Right lobe of liver (tissue), 6 donors: ENCODE data around the gene MCRIP1. TPM values are rescaled to one million over a fixed set of nuclear protein-coding genes. Genes with fewer than 3 reads are reported as not detected.

Experiments
- ATAC-seq, 4 donors: fragments of 200-7000 bp; cut with Tn5 transposase; one replicate each; pipeline ENCODE4 v1.9.1; 2020; ENCODE audit warnings: mild to moderate bottlenecking in 4 of 4, moderate library complexity in 4 of 4
- DNase-seq, 3 donors: peaks; one replicate each; pipeline ENCODE4 v3.0.0-alpha.2; 2020
- H3K27ac ChIP-seq, 3 donors: fragments of 200-600 bp; one replicate each; pipeline ENCODE4 v1.8.0; 2022
- H3K27me3 ChIP-seq, 2 donors: fragments of 200-600 bp; one replicate each; pipeline ENCODE4 v1.8.0; 2022
- H3K36me3 ChIP-seq, 4 donors: fragments of 200-600 bp; sonication (generic) in 1 of 4; one replicate each; pipeline versions ENCODE4 v1.5.1 to v1.8.0; 2017 to 2022; ENCODE audit warnings: control low read depth in 1 of 4
- H3K4me1 ChIP-seq, 4 donors: fragments of 200-600 bp; sonication (generic) in 1 of 4; one replicate each; pipeline versions ENCODE4 v1.5.1 to v1.8.0; 2017 to 2022; ENCODE audit warnings: control low read depth in 1 of 4
- H3K4me3 ChIP-seq, 3 donors: fragments of 200-600 bp; one replicate each; pipeline ENCODE4 v1.8.0; 2022
- H3K9me3 ChIP-seq, 4 donors: fragments of 200-600 bp; sonication (generic) in 1 of 4; one replicate each; pipeline versions ENCODE4 v1.5.1 to v1.8.0; 2017 to 2022; ENCODE audit warnings: control low read depth in 1 of 4
- CTCF ChIP-seq, 4 donors: fragments of 200-600 bp in 3 of 4; fragments of 450-650 bp in 1 of 4; IDR thresholded peaks; one replicate each; pipeline versions ENCODE4 v1.5.1 to v1.8.0; 2016 to 2022; ENCODE audit warnings: antibody characterized with exemption in 4 of 4, mild to moderate bottlenecking in 2 of 4
- POLR2A ChIP-seq: fragments of 450-650 bp; IDR thresholded peaks from one replicate; pipeline ENCODE4 v1.6.1; 2017; ENCODE audit warnings: antibody characterized with exemption, mild to moderate bottlenecking
- WGBS: methylation state at CpG from one replicate; pipeline ENCODE4 v1.1.6; 2018; ENCODE audit warnings: low coverage, low lambda C conversion rate; ENCODE audit not compliant: insufficient coverage; ENCODE audit errors: missing lambda C conversion rate; 5-methylcytosine and 5-hydroxymethylcytosine counted together
- intact Hi-C, 2 donors: fragments of 100-400 bp; cut with DNase I; formaldehyde crosslinking; loops; one replicate each; pipeline versions ENCODE4 v1.11.2 to v1.14.1; 2022
- total RNA-seq, 6 experiments: library from RNA; depleted of rRNA in 2 of 6; stranded (reverse); fragments of >200 nt in 2 of 6; fragmentation: NEBNext Ultra II Directional in 3 of 6; extraction: Animal tissue kit (Norgen Biotek cat#: 25700) in 3 of 6; gene quantifications; one replicate each; pipeline versions ENCODE4 v1.1.0 to v1.2.4, GENCODE V29; 2016 to 2023
- donor health status: DM: no; HTN: yes; CAD: no.
- donor health status: DM: no; HTN: no; CAD: no.
- donor health status: DM: no; HTN: no; CAD: no.
- donor health status: DM: no; HTN: yes; CAD: no.
- donor health status: DM: no; HTN: yes; CAD: no.

The MCRIP1 gene
- total RNA-seq, 6 experiments from 2014 or later, result 19.0 to 32.6 (median 25.7) TPM

GRCh38 chr17:81811705-81812570 lies 21.2 kb downstream of the MCRIP1 start:
- H3K27ac ChIP-seq, result no peak overlapping the region
- no peak for TF ChIP-seq CTCF (IDR thresholded peaks at IDR 0.05)
- no peak for TF ChIP-seq POLR2A
- WGBS, result no CpG with 5 or more reads among the region's 24 CpGs
- ATAC-seq (peak; percentile 7 to 42 (median 16)), DNase-seq (peak in 2 of 3 donors; percentile 47 to 61)
- H3K27me3 ChIP-seq, result no peaks in the 10 kb centered on the region
- no peaks in the 10 kb centered on the region for H3K9me3 ChIP-seq
- H3K36me3 ChIP-seq, result peaks cover 0 to 3% (median 0%) of the 10 kb centered on the region in 4 donors
- intact Hi-C loops, result no loop called here
- H3K4me3 ChIP-seq, result no peak overlapping the region
- no peaks in the 10 kb centered on the region for H3K4me1 ChIP-seq

- intact Hi-C loops, result no loop called here
- 63% methylated on average over 5 of the region's 42 CpGs for WGBS
- Histone ChIP-seq H3K27me3 (no peaks in the 10 kb centered on the region), H3K27ac (no peak overlapping the region), H3K4me1 (peaks cover 0 to 1% (median 0%) of the 10 kb centered on the region in 4 donors), H3K36me3 (peaks cover 0 to 3% (median 0%) of the 10 kb centered on the region in 4 donors), H3K4me3 (no peak overlapping the region), H3K9me3 (no peaks in the 10 kb centered on the region)
- ATAC-seq, result no peak
- TF ChIP-seq CTCF (IDR thresholded peaks at IDR 0.05) (no peak), POLR2A (no peak)
- peak in 1 of 3 donors; percentile 47 for DNase-seq
Measured at GRCh38 chr17:81810892-81811704, 22.0 kb downstream of the MCRIP1 start.

DNA sequence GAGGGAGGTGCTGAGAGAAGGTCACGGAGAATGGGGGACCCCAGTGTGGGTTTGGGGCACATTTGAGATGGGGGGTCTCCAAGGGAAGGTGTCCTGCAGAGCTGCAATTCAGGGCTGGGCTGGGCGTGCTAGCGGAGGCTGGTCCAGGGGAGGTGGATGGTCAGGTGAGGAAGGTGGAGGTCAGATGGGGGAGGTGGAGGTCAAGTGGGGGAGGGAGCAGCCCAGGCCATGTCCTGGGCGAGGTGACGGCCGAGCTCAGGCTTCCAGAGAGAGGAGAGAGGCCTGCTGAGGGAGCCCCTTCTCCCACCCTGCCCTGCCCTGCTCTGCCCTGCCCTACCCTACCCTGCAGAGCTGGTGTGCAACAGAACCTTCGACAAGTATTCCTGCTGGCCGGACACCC lies 22.6 kb downstream of the MCRIP1 start:
- DNase-seq (no peak), ATAC-seq (no peak)
- H3K9me3 ChIP-seq, result no peaks in the 10 kb centered on the region
- no peak overlapping the region for H3K27ac ChIP-seq
- H3K4me1 ChIP-seq, result peaks cover 0 to 7% (median 0%) of the 10 kb centered on the region in 4 donors
- TF ChIP-seq CTCF (IDR thresholded peaks at IDR 0.05), result no peak
- no peak for TF ChIP-seq POLR2A
- no peaks in the 10 kb centered on the region for H3K27me3 ChIP-seq
- WGBS, result 81% methylated on average over 4 of the region's 8 CpGs
- intact Hi-C loops, result no loop called here
- H3K4me3 ChIP-seq, result no peak overlapping the region
- H3K36me3 ChIP-seq, result peaks cover 0 to 3% (median 0%) of the 10 kb centered on the region in 4 donors

GRCh38 chr17:81809556-81809998 lies 23.5 kb downstream of the MCRIP1 start:
- Histone ChIP-seq H3K4me3 (no peak overlapping the region), H3K9me3 (no peaks in the 10 kb centered on the region), H3K27ac (no peak overlapping the region), H3K36me3 (peaks cover 0 to 3% (median 0%) of the 10 kb centered on the region in 4 donors), H3K4me1 (peaks cover 0 to 7% (median 0%) of the 10 kb centered on the region in 4 donors), H3K27me3 (no peaks in the 10 kb centered on the region)
- DNase-seq, result no peak
- intact Hi-C loops, result no loop called here
- 65% methylated on average over 4 of the region's 7 CpGs for WGBS
- no peak for ATAC-seq
- no peak for TF ChIP-seq CTCF (IDR thresholded peaks at IDR 0.05)
- TF ChIP-seq POLR2A, result no peak
